ENCODE data around the gene IL17D. TPM values are rescaled to one million over a fixed set of nuclear protein-coding genes. Genes with fewer than 3 reads are reported as not detected.
A peak's percentile ranks its signal among the peaks of the same experiment; 100 is the strongest.

The IL17D gene
- total and polyA plus RNA-seq, 10 of the 15 experiments (the other 5 are each of a cell fraction or from before 2014, with no cell fraction given) = 0.03 to 1.6 (median 0.33) TPM

- in situ Hi-C loops (cut with MboI) = no loop called here
- no TSS peak for BruUV-seq (replicated peaks)
- ChIA-PET SMC1A (ENCODE audit: uncharacterized antibody, unreplicated experiment) (no interaction called here), CTCF (no interaction called here), POLR2A (no interaction called here), RAD21 (ENCODE audit: unreplicated experiment) (interaction anchor here (0.5 kb wide), 1 partner anchor 302 kb away, joined by 4 read pairs; no protein-coding TSS in a partner anchor)
- Histone ChIP-seq H3K27ac (ENCODE audit: control insufficient read depth, insufficient read depth) (no peak overlapping the region), H3K79me2 (ENCODE audit: control insufficient read depth, insufficient read depth, low read length) (no peaks in the 10 kb centered on the region), H2AFZ (ENCODE audit: control insufficient read depth, low read depth, low read length) (no peak overlapping the region), H3K9me3 (replicated peaks; ENCODE audit: control insufficient read depth, insufficient read depth, low read length) (no peaks in the 10 kb centered on the region), H3K4me1 (ENCODE audit: control insufficient read depth, insufficient read depth, low read length) (no peaks in the 10 kb centered on the region), H3K4me2 (ENCODE audit: control insufficient read depth, insufficient read depth) (no peak overlapping the region), H4K20me1 (ENCODE audit: control insufficient read depth, insufficient read depth) (no peaks in the 10 kb centered on the region), H3K9ac (ENCODE audit: control insufficient read depth, insufficient read depth, low read length) (no peak overlapping the region), H3K36me3 (ENCODE audit: control insufficient read depth in 2 of 2, insufficient read depth in 2 of 2, low read length in 1 of 2) (no peaks in the 10 kb centered on the region), H3K27me3 (replicated peaks in 1 of 2; ENCODE audit: control insufficient read depth in 2 of 2, insufficient read depth in 2 of 2, low read length in 1 of 2) (peaks cover 0 to 3% of the 10 kb centered on the region in 2 experiments; a peak in 3 of 4 replicates), H3K4me3 (no peak overlapping the region)
- DNase-seq (ENCODE audit: low read depth, low spot score) = no peak
- no peak for FAIRE-seq
- TF ChIP-seq TAF1 (IDR thresholded peaks at IDR 0.05; ENCODE audit: borderline replicate concordance, low read depth, low read length) (no peak), BACH1 (IDR thresholded peaks at IDR 0.05; ENCODE audit: borderline replicate concordance) (no peak)
- intact Hi-C loops (cut with micrococcal nuclease; ENCODE audit: unreplicated experiment) = no loop called here
- no peak for ATAC-seq
- 71% methylated on average over 15 of the region's 15 CpGs for WGBS (ENCODE audit: insufficient coverage, insufficient replicate concordance, low lambda C conversion rate, missing lambda C conversion rate)
These were observed 13.5 kb downstream of the IL17D start for GRCh38 chr13:20716951-20717350.

- ChIA-PET POLR2A (no interaction called here), CTCF (no interaction called here), SMC1A (ENCODE audit: uncharacterized antibody, unreplicated experiment) (no interaction called here), RAD21 (ENCODE audit: unreplicated experiment) (no interaction called here)
- Histone ChIP-seq H4K20me1 (ENCODE audit: control insufficient read depth, insufficient read depth) (no peaks in the 10 kb centered on the region), H3K79me2 (ENCODE audit: control insufficient read depth, insufficient read depth, low read length) (no peaks in the 10 kb centered on the region), H3K4me3 (no peak overlapping the region), H3K9ac (ENCODE audit: control insufficient read depth, insufficient read depth, low read length) (no peak overlapping the region), H3K4me1 (ENCODE audit: control insufficient read depth, insufficient read depth, low read length) (no peaks in the 10 kb centered on the region), H3K9me3 (replicated peaks; ENCODE audit: control insufficient read depth, insufficient read depth, low read length) (no peaks in the 10 kb centered on the region), H3K4me2 (ENCODE audit: control insufficient read depth, insufficient read depth) (no peak overlapping the region), H3K27ac (ENCODE audit: control insufficient read depth, insufficient read depth) (no peak overlapping the region), H3K36me3 (ENCODE audit: control insufficient read depth in 2 of 2, insufficient read depth in 2 of 2, low read length in 1 of 2) (no peaks in the 10 kb centered on the region), H3K27me3 (replicated peaks in 1 of 2; ENCODE audit: control insufficient read depth in 2 of 2, insufficient read depth in 2 of 2, low read length in 1 of 2) (peaks cover 0 to 3% of the 10 kb centered on the region in 2 experiments; a peak in 3 of 4 replicates), H2AFZ (ENCODE audit: control insufficient read depth, low read depth, low read length) (no peak overlapping the region)
- 79% methylated on average over 40 of the region's 44 CpGs for WGBS (ENCODE audit: insufficient coverage, insufficient replicate concordance, low lambda C conversion rate, missing lambda C conversion rate)
- no peak for FAIRE-seq
- ATAC-seq = no peak
- no TSS peak for BruUV-seq (replicated peaks)
- intact Hi-C loops (cut with micrococcal nuclease; ENCODE audit: unreplicated experiment) = no loop called here
- TF ChIP-seq PBX3 (IDR thresholded peaks at IDR 0.05; ENCODE audit: insufficient replicate concordance, low read depth, low read length) (no peak), TCF3 (IDR thresholded peaks at IDR 0.05; ENCODE audit: borderline replicate concordance, insufficient read depth, low read depth, low read length) (0 out of 2 replicates have a peak, but pooled peaks have one; percentile 67)
- DNase-seq (ENCODE audit: low read depth, low spot score) = no peak
- in situ Hi-C loops (cut with MboI) = no loop called here
These were observed 14.4 kb downstream of the IL17D start for GRCh38 chr13:20717581-20718542.
